Measurements from ENCODE around the gene NFIA. TPM values are rescaled to one million over a fixed set of nuclear protein-coding genes. Genes with fewer than 3 reads are reported as not detected.

NFIA gene
- total and polyA plus RNA-seq, 12 donors, result 15.6 to 109 (median 66.3) TPM

DNA sequence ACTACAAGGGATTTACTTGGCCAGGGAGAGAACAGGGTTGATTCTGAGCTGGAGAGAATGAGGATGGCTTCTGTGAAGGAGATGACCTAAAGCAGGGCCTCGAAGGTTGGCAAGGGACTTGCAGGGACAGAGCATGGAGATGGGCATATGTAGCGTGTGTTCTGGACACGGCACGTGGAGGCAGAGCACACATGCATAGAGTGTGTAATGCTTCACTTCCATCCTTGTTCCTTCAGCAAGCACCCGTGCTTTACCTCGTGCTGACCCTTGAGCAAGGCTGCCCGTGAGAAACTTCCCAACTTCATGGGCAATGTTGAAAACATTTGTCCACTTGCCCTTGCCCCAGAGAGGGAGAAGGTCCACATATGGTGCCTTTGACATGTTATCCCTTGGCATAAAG is 33.1 kb downstream of the NFIA start:
- H3K4me3 ChIP-seq, result no peak overlapping the region
- H3K4me1 ChIP-seq (replicated peaks in 1 of 2), result peaks cover 30 to 60% of the 10 kb centered on the region in 2 donors
- no peak for DNase-seq
- H3K36me3 ChIP-seq (replicated peaks in 1 of 2), result no peaks in the 10 kb centered on the region
- H3K9me3 ChIP-seq (replicated peaks in 1 of 3), result no peaks in the 10 kb centered on the region
- 87 to 99% (median 94%) methylated on average over 7 of the region's 7 CpGs for WGBS, 4 donors
- no peak for TF ChIP-seq POLR2A (IDR thresholded peaks at IDR 0.05)
- TF ChIP-seq, protein P1, sequence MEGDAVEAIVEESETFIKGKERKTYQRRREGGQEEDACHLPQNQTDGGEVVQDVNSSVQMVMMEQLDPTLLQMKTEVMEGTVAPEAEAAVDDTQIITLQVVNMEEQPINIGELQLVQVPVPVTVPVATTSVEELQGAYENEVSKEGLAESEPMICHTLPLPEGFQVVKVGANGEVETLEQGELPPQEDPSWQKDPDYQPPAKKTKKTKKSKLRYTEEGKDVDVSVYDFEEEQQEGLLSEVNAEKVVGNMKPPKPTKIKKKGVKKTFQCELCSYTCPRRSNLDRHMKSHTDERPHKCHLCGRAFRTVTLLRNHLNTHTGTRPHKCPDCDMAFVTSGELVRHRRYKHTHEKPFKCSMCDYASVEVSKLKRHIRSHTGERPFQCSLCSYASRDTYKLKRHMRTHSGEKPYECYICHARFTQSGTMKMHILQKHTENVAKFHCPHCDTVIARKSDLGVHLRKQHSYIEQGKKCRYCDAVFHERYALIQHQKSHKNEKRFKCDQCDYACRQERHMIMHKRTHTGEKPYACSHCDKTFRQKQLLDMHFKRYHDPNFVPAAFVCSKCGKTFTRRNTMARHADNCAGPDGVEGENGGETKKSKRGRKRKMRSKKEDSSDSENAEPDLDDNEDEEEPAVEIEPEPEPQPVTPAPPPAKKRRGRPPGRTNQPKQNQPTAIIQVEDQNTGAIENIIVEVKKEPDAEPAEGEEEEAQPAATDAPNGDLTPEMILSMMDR (IDR thresholded peaks at IDR 0.05), result no peak
- H3K27ac ChIP-seq, result peak overlapping the region in 1 of 5 donors; percentile 7
- H3K27me3 ChIP-seq, result no peaks in the 10 kb centered on the region
- intact Hi-C loops (cut with DNase I), result no loop called here

DNA sequence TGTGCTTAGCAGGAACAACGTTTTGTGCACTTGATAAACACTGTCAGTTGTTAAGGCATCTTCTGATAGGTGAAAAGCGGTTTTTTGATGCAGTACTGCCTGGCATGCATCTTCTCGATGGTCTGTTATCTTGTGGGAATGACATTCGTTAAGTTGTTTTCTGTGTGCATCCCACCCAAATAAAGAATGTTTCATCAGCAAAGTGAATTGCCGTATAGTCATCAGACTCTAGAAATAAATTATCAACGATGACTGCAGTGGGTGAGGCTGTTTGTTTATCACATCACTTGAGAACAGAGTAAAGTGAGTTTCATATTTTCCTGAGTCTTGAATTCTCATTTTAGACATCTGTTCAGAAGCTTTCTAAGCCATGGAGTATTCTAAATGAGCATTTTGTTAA is 34.1 kb downstream of the NFIA start:
- TF ChIP-seq, protein P1 (IDR thresholded peaks at IDR 0.05), result no peak
- TF ChIP-seq POLR2A (IDR thresholded peaks at IDR 0.05), result no peak
- no peak for DNase-seq
- intact Hi-C loops (cut with DNase I), result no loop called here
- no peaks in the 10 kb centered on the region for H3K9me3 ChIP-seq (replicated peaks in 1 of 3)
- WGBS, 4 donors, result 38 to 47% (median 41%) methylated on average over 6 of the region's 6 CpGs
- no peak overlapping the region for H3K4me3 ChIP-seq
- peak overlapping the region in 2 of 5 donors; percentile 1 to 33 for H3K27ac ChIP-seq
- no peaks in the 10 kb centered on the region for H3K27me3 ChIP-seq
- H3K4me1 ChIP-seq (replicated peaks in 1 of 2), result peaks cover 30 to 60% of the 10 kb centered on the region in 2 donors
- H3K36me3 ChIP-seq (replicated peaks in 1 of 2), result no peaks in the 10 kb centered on the region

DNA sequence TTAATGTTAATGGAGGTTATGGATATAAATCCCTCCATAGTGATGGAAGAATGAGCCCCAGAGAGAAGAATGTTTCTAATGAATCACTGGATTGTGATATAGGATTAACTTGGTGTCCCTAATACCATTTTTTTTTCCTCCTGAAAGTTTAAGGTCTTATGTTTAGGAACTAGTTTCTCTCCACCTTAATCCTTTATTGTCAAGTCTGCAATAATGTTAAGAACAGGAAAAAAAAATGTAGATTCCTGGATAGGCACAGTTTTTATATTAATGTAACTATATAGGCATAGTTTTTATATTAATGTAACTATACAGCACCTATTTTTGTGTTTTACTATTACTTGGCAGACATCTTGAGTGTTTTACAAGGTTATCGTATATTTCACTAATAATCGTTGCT is 34.9 kb downstream of the NFIA start:
- peak overlapping the region in 2 of 5 donors; percentile 1 to 33 for H3K27ac ChIP-seq
- H3K4me1 ChIP-seq (replicated peaks in 1 of 2), result peaks cover 32 to 60% of the 10 kb centered on the region in 2 donors
- TF ChIP-seq, protein P1 (IDR thresholded peaks at IDR 0.05), result no peak
- no peak for TF ChIP-seq POLR2A (IDR thresholded peaks at IDR 0.05)
- no peaks in the 10 kb centered on the region for H3K36me3 ChIP-seq (replicated peaks in 1 of 2)
- WGBS, 4 donors, result 94 to 96% (median 95%) methylated on average over 2 of the region's 2 CpGs
- intact Hi-C loops (cut with DNase I), result no loop called here
- H3K9me3 ChIP-seq (replicated peaks in 1 of 3), result no peaks in the 10 kb centered on the region
- no peaks in the 10 kb centered on the region for H3K27me3 ChIP-seq
- no peak overlapping the region for H3K4me3 ChIP-seq
- no peak for DNase-seq

DNA sequence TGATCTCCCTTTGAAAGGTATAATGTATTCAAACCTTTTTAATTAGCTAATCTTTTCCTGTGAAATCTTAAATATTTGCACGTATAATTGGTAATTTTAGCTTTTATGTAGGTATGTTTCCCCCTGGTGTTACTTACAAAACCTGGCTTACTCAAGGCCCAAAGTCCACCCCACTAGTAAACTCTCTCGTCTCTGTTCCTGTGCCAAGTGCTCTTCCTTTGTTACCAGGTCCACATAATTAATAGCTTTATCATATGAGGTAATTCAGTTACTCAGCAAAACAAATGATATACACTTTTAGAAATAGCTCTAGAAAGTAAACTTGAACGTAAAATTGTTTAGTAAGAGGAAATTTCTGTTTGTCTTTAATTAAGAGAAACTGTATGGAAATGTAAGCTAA is 36.7 kb downstream of the NFIA start:
- no peak for DNase-seq
- H3K27me3 ChIP-seq, result no peaks in the 10 kb centered on the region
- intact Hi-C loops (cut with DNase I), result no loop called here
- 39 to 49% (median 44%) methylated on average over 3 of the region's 3 CpGs for WGBS, 4 donors
- no peak for TF ChIP-seq POLR2A (IDR thresholded peaks at IDR 0.05)
- TF ChIP-seq, protein P1 (IDR thresholded peaks at IDR 0.05), result no peak
- no peaks in the 10 kb centered on the region for H3K9me3 ChIP-seq (replicated peaks in 1 of 3)
- peaks cover 34 to 65% of the 10 kb centered on the region in 2 donors for H3K4me1 ChIP-seq (replicated peaks in 1 of 2)
- no peak overlapping the region for H3K4me3 ChIP-seq
- no peaks in the 10 kb centered on the region for H3K36me3 ChIP-seq (replicated peaks in 1 of 2)
- H3K27ac ChIP-seq, result peak overlapping the region in 2 of 5 donors; percentile 15 to 26
